ENCODE data around the gene UTP11.

- TF ChIP-seq CTCF (IDR thresholded peaks at IDR 0.05; ENCODE audit: insufficient read depth, low read length) (no peak), POLR2AphosphoS5 (IDR thresholded peaks at IDR 0.05; ENCODE audit: low read depth) (no peak), SPI1 (IDR thresholded peaks at IDR 0.05; ENCODE audit: borderline replicate concordance, low read depth) (no peak), REST (IDR thresholded peaks at IDR 0.05; ENCODE audit: insufficient replicate concordance, low read depth) (no peak)
Observed at GRCh38 chr1:38015978-38016725, 3.6 kb downstream of the UTP11 start.

All from HL-60 (cell line).